C4-2B (cell line): ENCODE measurements around the gene RELN.
A peak's percentile ranks its signal among the peaks of the same experiment; 100 is the strongest.

Experiments
- H3K27ac ChIP-seq: fragments of 450-650 bp; 2 replicates; pipeline ENCODE4 v1.5.1; 2017
- CTCF ChIP-seq: fragments of 450-650 bp; conservative IDR thresholded peaks from 2 replicates; pipeline ENCODE4 v1.5.1; 2017; ENCODE audit warnings: mild to moderate bottlenecking
- ZFX ChIP-seq: fragments of 450-650 bp; IDR thresholded peaks from 2 replicates; pipeline ENCODE4 v1.6.1; 2017

RELN gene

GRCh38 chr7:103991406-103991805 lies 1.9 kb upstream of the RELN start:
- no peak overlapping the region for H3K27ac ChIP-seq
- TF ChIP-seq ZFX (no peak), CTCF (no peak)

GRCh38 chr7:103990991-103991390 lies 1.5 kb upstream of the RELN start:
- TF ChIP-seq CTCF = no peak
- no peak overlapping the region for H3K27ac ChIP-seq

GRCh38 chr7:103989785-103990767 lies 618 bp upstream of the RELN start:
- TF ChIP-seq ZFX (no peak), CTCF (peak; percentile 27)

GRCh38 chr7:103988468-103989199 lies 824 bp downstream of the RELN start:
- H3K27ac ChIP-seq = no peak overlapping the region
- no peak for TF ChIP-seq ZFX
- no peak for TF ChIP-seq CTCF

More at GRCh38 chr7:103989785-103990767, 618 bp upstream of the RELN start:
- no peak overlapping the region for H3K27ac ChIP-seq

GRCh38 chr7:103987451-103987850 lies 2.0 kb downstream of the RELN start:
- TF ChIP-seq CTCF = no peak
- H3K27ac ChIP-seq = no peak overlapping the region

GRCh38 chr7:103985565-103986126 lies 3.8 kb downstream of the RELN start:
- H3K27ac ChIP-seq = no peak overlapping the region
- TF ChIP-seq CTCF = no peak
- TF ChIP-seq ZFX = no peak

- no peak for TF ChIP-seq CTCF
- no peak for TF ChIP-seq ZFX
- H3K27ac ChIP-seq = no peak overlapping the region
Observed at GRCh38 chr7:103984050-103984449, 5.4 kb downstream of the RELN start.
